ENCODE measurements around the gene DCTN1. TPM values are rescaled to one million over a fixed set of nuclear protein-coding genes. Genes with fewer than 3 reads are reported as not detected.

Gene DCTN1
- total RNA-seq, 1 donor from 2014 or later, result 100 TPM

DNA sequence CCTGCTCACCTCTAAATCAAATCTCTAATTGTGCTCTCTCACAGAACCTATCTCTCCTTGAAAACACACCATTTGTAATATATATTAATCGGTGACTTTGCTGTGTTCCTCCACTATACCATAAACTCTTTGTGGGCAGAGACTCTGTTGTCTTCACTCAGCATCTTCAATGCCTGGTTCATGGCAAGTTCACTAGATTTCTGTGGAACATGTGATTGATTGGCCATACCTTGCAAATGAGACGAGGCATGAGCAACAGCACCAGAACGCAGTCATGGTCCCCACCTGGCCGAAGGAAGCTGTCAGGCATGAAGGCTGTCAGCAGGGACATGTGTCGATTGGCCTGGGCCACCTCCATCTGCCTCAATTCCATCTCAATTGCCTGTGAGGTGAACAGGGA lies 11.6 kb downstream of the DCTN1 start:
- H3K9ac ChIP-seq, result no peak overlapping the region
- Mint-ChIP-seq H3K27ac (no peak overlapping the region), H3K4me1 (peaks cover 12% of the 10 kb centered on the region), H3K36me3 (peaks cover 50% of the 10 kb centered on the region), H3K27me3 (ENCODE audit: insufficient read depth, low read depth) (peaks cover 4% of the 10 kb centered on the region), H3K4me3 (no peak overlapping the region), H3K9me3 (no peaks in the 10 kb centered on the region)
- TF ChIP-seq EZH2 (IDR thresholded peaks at IDR 0.05), result no peak
- no peak for TF ChIP-seq CTCF (IDR thresholded peaks at IDR 0.05)
- TF ChIP-seq EZH2phosphoT487 (IDR thresholded peaks at IDR 0.05), result no peak
- H3K36me3 ChIP-seq, result no peaks in the 10 kb centered on the region
- no peak overlapping the region for H3K4me3 ChIP-seq
- H3K9me3 ChIP-seq (ENCODE audit: low read depth), result no peaks in the 10 kb centered on the region
- H3K4me2 ChIP-seq, result no peak overlapping the region
- peaks cover 11% of the 10 kb centered on the region for H4K20me1 ChIP-seq (ENCODE audit: low read depth)
- peaks cover 20% of the 10 kb centered on the region for H3K79me2 ChIP-seq (ENCODE audit: low read depth)
- no peak overlapping the region for H2AFZ ChIP-seq (replicated peaks)
- no peaks in the 10 kb centered on the region for H3K27me3 ChIP-seq
- peaks cover 7% of the 10 kb centered on the region for H3K4me1 ChIP-seq
- no peak overlapping the region for H3K27ac ChIP-seq
- no peak for DNase-seq (ENCODE audit: low spot score)
- H3F3A ChIP-seq (ENCODE audit: low read depth), result no peaks in the 10 kb centered on the region

DNA sequence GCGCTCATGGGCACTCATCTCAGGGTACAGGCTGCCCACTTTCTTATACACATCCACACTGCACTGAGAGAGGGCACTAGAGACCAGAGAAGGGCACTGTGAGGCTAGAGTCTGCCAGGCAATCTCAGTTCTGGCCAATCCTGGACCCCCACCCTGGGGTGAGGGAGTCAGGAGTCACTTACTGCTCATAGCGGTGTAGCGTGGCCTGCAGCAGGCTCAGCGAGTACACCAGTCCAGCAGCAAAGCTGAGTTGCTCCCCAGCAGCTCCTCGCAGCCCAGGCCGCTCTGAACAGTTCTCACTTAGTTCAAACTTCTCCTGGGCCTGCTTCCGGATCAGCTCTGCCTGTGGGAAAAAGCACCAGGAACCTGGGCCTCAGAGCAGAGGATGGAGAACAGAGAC lies 12.3 kb downstream of the DCTN1 start:
- Mint-ChIP-seq H3K27ac (no peak overlapping the region), H3K4me1 (peaks cover 5% of the 10 kb centered on the region), H3K36me3 (peaks cover 52% of the 10 kb centered on the region), H3K4me3 (no peak overlapping the region), H3K9me3 (no peaks in the 10 kb centered on the region), H3K27me3 (ENCODE audit: insufficient read depth, low read depth) (peaks cover 4% of the 10 kb centered on the region)
- H3F3A ChIP-seq (ENCODE audit: low read depth), result no peaks in the 10 kb centered on the region
- H3K27me3 ChIP-seq, result no peaks in the 10 kb centered on the region
- H3K4me1 ChIP-seq, result peaks cover under 1% of the 10 kb centered on the region
- no peak overlapping the region for H3K9ac ChIP-seq
- no peak overlapping the region for H3K4me3 ChIP-seq
- DNase-seq (ENCODE audit: low spot score), result no peak
- peaks cover 13% of the 10 kb centered on the region for H3K79me2 ChIP-seq (ENCODE audit: low read depth)
- H3K9me3 ChIP-seq (ENCODE audit: low read depth), result no peaks in the 10 kb centered on the region
- no peak for TF ChIP-seq EZH2 (IDR thresholded peaks at IDR 0.05)
- no peak for TF ChIP-seq EZH2phosphoT487 (IDR thresholded peaks at IDR 0.05)
- TF ChIP-seq CTCF (IDR thresholded peaks at IDR 0.05), result no peak
- peaks cover 5% of the 10 kb centered on the region for H4K20me1 ChIP-seq (ENCODE audit: low read depth)
- H3K36me3 ChIP-seq, result no peaks in the 10 kb centered on the region
- no peak overlapping the region for H3K4me2 ChIP-seq
- no peak overlapping the region for H2AFZ ChIP-seq (replicated peaks)
- no peak overlapping the region for H3K27ac ChIP-seq

DNA sequence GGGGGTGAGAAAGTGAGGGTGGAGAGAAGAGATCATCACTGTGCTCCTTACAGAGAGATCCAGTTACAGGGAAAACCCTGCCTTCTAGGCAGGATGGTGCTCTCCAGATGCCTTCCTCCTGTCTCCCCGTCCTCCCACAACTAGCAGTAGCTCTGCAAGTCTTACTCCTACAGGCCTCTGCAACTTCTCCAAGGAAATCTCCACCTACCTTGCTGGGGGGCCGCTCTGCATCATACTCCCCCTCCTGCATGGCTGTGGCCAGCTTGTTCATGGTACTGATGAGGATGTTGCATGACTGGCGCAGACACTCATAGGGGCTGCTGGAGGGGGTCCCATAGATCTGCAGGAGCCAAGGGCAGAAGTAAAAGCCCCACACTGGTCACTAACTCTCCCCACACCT lies 14.1 kb downstream of the DCTN1 start:
- Mint-ChIP-seq H3K4me3 (no peak overlapping the region), H3K27me3 (ENCODE audit: insufficient read depth, low read depth) (peaks cover 4% of the 10 kb centered on the region), H3K27ac (no peak overlapping the region), H3K36me3 (peaks cover 62% of the 10 kb centered on the region), H3K9me3 (no peaks in the 10 kb centered on the region), H3K4me1 (no peaks in the 10 kb centered on the region)
- Histone ChIP-seq H4K20me1 (ENCODE audit: low read depth) (no peaks in the 10 kb centered on the region), H3K36me3 (no peaks in the 10 kb centered on the region), H3K27ac (no peak overlapping the region), H3K4me2 (no peak overlapping the region), H3K79me2 (ENCODE audit: low read depth) (no peaks in the 10 kb centered on the region), H3K4me1 (no peaks in the 10 kb centered on the region), H3K9ac (no peak overlapping the region), H3K27me3 (no peaks in the 10 kb centered on the region), H3F3A (ENCODE audit: low read depth) (no peaks in the 10 kb centered on the region), H3K9me3 (ENCODE audit: low read depth) (no peaks in the 10 kb centered on the region), H3K4me3 (no peak overlapping the region), H2AFZ (replicated peaks) (no peak overlapping the region)
- no peak for DNase-seq (ENCODE audit: low spot score)
- no peak for TF ChIP-seq EZH2phosphoT487 (IDR thresholded peaks at IDR 0.05)
- TF ChIP-seq EZH2 (IDR thresholded peaks at IDR 0.05), result no peak
- no peak for TF ChIP-seq CTCF (IDR thresholded peaks at IDR 0.05)
